NCI-H2029 (cell line): ENCODE data around the gene FOCAD.
"Not testable (repeated sequence)": the region's sequence is repeated elsewhere in the genome, so short reads cannot be mapped to it uniquely, and the experiment has no call there.

Experiments
- DNase-seq: peaks from one replicate; lab custom pipeline; 2025; lab: John Stamatoyannopoulos, UW

FOCAD gene

DNA sequence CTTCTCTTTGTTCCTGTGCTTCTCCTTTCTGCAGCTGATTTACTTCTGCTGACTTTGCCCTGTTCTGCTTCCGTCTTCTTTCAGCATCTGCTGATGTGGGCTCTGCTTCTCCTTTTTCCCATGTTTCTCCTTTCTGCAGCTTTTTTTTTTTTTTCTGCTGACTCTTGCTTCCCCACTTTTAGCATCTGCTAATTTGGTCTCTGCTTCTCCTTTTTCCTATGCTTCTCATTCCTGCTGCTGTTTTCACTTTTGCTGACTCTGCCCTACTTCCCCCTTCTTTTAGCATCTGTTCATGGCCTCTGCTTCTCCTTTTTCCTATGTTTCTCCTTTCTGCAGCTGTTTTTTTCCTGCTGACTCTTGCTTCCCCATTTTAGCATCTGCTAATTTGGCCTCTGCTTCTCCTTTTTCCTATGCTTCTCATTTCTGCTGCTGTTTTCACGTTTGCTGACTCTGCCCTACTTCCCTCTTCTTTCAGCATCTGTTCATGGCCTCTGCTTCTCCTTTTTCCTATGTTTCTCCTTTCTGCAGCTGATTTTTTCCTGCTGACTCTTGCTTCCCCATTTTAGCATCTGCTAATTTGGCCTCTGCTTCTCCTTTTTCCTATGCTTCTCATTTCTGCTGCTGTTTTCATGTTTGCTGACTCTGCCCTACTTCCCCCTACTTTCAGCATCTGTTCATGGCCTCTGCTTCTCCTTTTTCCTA is 289.3 kb downstream of the FOCAD start:
- not testable (repeated sequence) for DNase-seq

DNA sequence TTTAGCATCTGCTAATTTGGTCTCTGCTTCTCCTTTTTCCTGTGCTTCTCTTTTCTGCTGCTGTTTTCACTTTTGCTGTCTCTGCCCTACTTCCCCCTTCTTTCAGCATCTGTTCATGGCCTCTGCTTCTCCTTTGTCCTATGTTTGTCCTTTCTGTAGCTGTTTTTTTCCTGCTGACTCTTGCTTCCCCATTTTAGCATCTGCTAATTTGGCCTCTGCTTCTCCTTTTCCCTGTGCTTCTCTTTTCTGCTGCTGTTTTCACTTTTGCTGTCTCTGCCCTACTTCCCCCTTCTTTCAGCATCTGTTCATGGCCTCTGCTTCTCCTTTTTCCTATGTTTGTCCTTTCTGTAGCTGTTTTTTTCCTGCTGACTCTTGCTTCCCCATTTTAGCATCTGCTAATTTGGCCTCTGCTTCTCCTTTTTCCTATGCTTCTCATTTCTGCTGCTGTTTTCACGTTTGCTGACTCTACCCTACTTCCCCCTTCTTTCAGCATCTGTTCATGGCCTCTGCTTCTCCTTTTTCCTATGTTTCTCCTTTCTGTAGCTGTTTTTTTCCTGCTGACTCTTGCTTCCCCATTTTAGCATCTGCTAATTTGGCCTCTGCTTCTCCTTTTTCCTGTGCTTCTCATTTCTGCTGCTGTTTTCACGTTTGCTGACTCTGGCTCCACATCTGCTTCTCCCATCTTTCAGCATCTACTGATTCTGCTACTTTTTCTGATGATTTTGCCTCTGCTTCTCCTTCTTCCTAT is 290.3 kb downstream of the FOCAD start:
- DNase-seq = not testable (repeated sequence)

DNA sequence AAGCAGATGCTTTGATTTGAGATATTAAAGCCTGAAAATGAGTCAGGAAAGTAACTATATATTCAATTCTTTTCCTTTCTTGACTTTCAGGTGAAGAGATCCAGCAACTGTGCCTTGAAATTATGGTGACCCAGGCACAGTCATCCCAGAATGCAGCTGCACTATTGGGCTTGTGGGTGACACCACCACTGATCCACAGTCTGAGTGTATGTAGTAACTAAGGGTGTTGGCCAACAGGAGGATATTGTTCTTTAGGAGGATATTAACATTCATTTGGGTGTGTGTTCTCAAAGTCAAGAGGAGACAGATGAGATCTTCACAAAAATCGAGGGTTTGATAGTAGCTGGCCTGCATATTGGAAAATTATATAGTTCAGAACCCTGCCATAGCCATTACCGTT is 294.2 kb downstream of the FOCAD start:
- DNase-seq = no peak

DNA sequence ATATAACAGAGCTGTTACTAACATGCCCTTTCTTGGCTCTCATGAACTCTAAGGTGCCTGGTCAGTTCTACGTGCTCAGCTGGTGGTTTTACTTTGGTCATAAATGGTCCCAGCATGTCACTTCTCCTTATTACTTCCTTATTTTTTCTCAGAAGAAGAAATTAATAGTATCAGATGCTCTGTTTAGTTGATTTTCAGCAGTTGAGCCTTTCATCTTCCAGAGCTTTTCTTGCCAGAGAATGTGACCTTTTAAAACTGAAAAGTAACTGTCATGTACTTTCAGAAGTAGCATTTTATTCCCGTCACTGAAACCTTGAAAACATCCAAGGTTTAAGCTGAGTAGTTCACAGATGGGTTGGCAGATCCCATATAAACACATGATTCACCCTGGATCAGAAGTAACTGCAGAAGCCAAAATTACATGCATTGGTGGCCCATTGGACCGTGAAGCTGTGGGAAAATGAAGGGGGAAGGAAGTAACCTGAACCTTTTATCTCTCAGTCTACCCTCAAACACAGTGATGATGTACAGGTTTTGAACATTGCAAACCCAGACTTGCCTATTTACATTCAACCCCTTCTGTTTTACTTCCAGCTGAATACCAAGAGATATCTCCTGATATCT is 296.9 kb downstream of the FOCAD start:
- no peak for DNase-seq

DNA sequence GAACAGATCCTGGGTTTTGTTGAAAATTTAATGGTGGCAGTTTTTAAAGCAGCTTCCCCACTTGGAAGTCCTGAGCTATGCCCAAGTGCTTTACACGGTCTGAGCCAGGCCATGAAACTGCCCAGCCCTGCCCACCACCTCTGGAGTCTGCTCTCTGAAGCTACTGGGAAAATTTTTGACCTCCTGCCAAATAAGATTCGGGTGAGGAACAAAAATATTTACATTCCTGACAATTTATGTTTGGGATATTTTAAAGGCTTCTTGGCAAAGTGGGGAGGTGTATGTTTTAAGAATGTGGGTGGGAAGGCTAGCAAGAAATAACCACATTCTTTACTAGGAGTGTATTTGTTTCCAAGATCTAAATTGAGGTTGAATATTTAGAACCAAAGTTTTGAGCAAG is 297.4 kb downstream of the FOCAD start:
- no peak for DNase-seq

DNA sequence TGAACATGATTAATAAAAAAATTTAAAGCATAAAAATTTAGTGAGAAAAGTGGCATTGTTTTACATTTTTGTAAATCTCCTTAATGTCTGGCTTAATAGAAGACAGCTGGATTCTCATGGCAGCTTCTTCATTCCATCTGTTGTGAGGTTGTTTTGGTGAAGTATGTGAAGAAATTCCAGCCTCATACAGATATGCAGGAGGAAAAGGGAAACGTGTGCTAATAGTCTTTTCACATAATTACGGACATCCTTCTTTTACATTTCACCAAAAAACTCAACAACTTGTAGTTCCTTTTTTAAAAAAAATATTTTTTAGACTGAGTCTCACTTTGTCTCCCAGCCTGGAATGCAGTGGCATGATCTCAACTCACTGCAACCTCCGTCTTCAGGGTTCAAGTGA is 300.4 kb downstream of the FOCAD start:
- DNase-seq = no peak

DNA sequence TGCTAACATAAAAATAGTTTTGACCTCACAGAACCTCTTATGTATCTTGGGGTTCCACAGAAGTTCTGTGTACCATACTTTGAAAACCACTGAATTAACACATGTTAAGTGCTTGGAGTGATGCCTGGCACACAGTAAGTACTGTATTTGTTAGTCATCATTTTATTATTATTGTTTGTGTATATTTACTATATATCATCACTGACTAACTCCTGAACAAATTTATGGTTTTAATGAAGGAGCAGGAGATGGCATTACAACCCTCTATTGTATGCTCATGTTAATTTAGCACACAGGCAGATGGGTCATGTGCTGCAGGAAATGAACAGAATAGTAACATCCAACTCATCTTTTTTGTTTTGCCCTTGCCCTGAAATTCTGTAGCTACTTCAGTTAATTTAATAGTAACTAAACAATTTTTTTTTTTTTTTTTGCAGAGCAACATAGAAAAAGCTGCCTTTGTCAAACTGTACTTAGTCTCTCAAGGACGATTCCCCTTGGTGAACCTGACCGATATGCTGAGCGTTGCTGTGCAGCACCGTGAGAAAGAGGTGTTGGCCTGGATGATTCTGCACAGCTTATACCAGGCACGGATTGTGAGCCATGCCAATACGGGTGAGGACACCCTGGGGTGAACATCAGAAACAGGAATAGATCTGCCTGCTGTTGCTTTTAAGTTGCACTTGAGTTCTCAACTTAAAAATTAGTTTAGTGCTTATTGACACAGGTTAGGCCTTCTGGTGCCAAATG is 302.0 kb downstream of the FOCAD start:
- no peak for DNase-seq

DNA sequence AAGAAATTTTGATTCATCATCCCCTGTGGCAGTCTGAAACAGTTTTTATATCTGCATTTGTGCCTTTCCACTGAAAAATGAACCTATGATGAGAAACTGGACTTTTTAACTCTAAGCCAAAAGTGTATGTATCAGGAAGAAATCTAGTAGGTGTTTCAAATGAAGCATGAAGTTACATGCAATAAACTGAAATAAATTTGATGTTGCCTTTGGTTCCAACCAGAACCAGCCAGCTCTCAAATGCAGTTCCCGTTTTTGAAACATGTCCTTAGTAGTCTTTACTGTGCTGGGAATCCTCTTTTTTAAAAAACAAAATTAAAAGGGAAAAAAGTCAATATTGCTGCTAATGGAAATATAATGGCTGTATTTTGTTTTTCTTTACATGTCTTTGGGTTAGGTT is 303.5 kb downstream of the FOCAD start:
- DNase-seq = no peak

DNA sequence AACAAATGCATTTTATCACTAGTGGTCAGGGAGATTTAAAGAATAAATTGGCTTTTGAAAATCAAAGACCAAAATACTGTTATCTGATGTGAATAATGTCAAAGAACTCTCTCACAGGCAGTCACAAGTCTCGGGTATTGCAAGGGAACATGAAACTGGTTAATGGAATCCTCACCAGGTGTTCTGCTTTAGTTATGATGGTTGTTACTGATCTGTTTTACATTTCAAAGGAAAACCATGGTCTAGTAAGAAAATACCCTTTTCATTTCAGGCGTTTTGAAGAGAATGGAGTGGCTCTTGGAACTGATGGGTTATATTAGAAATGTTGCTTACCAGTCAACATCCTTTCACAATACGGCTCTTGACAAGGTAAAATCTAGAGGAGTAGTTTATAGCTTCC is 304.0 kb downstream of the FOCAD start:
- no peak for DNase-seq

DNA sequence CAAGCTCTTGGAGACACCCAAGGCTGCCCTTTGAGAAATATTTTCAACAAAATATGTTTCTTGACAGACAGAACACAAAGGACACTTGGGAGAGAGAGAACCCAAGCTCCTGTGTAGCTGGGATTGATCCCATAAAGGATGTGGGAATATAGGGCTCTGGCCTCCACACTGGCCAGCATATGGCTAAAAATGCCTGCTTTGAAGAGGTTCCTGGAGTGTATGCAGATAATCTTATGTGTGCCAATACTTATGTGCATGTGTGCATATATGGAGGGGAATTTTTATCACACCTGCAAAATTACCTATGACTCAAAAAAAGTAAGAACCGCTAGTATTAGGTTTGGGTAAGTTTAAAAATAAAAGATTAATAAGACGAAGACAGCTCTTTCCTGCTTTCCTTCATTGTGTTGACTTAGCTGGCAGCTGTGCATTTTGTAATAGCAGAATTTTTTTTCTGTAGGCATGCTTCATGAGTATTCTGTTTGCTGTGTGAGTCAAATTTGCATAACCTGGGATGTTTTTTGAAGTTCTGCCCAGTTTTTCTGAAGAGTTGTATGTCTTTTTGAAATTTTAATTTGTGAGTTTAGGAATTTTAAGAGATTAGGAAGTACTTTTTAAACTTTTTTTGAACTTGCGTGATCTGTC is 304.7 kb downstream of the FOCAD start:
- DNase-seq = no peak

DNA sequence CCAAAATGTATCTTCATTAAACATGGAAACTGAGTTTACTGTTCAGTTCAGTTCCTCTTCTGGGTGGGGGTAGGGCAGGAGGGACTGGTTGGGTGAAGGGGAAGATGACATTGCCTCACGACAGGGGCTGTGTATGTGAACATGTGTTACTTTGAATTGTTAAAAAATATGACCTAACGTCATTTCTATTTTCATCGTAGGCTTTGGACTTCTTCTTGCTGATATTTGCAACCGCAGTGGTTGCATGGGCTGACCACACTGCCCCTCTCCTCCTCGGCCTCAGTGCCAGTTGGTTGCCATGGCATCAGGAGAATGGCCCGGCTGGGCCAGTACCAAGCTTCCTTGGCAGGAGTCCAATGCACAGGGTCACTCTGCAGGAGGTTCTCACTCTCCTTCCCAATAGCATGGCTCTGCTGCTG is 305.9 kb downstream of the FOCAD start:
- DNase-seq = no peak

DNA sequence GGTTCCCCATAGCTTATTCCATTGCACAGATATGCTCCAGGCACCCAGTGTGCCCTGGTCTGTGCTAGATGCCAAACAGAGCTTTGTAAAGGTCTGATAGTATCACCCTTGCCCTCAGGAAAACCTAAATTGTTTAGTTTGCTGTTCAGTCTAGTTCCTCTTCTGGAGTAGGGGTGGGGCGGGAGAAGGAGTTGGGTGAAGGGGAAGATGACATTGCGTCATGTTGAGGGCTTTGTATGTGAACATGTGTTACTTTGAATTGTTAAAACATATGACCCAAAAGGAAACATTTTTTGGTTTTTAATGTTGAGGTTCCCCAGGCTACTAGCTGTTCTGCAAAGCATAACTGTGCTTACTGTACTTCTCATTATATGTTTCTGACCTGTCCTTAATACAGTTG is 306.8 kb downstream of the FOCAD start:
- DNase-seq = no peak

DNA sequence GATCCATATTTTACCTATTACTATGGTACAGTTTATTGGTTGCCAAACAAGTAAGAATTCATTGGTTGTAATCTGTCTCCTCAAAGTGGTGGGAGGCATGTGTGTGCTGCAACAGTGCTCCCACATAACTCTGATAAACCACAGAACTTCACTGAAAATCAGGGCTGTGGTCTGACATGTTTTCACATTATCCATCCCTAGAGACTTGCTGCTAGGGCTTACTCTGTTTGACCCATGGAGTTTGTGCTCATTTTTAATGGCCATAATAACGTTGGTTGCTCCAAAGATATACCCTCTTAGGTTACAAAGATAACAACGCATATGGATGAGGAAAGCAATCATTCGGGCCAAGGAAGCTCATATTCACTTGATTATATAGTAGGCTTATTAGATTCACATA is 310.4 kb downstream of the FOCAD start:
- DNase-seq = no peak

DNA sequence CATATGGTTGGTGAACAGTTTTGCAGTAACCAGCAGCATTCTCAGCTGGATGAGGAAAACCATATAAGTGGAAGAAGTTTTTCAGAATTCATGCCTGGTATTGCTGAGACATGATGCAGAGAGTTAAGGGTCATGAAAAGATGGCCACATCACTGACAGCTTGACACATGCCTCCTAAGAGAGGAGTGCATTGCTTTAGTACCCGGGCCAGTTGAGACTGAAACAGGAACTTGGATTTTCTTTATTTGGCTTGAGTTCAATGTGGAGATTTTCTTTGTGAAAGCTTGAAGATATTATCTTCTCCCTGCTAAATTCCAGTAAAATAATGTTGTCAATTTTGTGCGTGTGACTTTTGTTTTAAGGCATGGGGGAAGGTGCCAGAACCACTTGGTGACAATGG is 311.6 kb downstream of the FOCAD start:
- DNase-seq = no peak

DNA sequence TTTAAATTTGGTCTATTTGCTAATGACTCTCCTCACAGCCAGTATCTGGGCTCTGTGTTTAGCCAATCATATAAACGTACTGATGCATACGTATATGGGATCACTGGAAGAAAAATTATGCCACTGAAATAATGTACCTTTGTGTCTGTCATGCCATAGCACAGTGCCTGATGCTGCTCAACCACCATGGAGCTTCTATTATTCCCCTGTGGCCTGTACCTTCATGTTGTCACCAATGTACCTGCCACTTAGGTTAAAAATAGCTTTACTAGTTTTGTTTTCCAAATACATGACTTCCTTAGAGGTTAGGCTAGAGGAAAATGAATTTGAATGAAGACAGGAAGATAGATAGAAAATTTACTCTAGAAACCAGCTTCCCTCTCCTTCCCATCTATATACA is 312.8 kb downstream of the FOCAD start:
- no peak for DNase-seq

DNA sequence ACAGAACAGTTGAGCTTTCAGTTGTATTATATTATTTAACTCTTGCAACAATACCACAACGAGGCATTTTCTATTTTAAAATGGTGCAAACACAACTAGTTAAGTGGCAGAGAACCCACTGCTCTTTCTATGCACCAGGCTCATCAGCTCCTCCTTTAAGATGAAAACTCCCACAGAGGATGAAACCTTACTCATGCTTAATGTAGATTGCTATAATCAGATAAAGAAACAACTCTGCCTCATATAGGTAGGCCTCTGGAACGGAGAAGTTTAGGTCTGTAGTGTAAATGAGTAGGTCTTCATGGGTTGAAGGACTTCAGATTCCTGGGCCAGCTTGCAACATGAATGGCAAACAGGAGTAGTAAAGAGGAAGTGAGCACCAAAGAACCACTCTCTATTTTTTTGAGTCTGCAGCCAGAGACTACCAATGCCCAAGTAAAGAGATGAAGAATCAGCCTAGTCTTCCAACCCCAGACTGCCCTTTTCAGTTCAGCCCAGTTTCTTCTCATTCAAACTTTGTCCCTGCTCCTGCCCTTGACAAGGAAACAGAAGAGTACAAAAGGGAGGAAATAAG is 313.5 kb downstream of the FOCAD start:
- no peak for DNase-seq

DNA sequence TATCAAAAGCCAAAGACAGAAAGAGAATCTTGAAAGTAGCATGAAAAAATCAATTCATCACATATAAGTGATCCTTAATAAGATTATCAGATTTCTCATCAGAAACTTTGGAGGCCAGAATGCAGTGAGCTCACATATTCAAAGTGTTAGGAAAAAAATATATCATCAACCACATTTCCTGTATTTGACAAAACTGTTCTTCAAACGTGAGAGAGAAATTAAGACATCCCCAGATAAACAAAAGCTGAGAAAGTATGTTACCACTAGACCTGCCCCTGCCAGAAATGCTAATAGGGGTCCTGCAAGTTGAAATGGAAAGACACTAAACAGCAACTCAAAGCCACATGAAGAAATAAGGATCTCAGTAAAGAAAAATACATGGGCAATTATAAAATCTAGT is 317.5 kb downstream of the FOCAD start:
- DNase-seq = no peak

DNA sequence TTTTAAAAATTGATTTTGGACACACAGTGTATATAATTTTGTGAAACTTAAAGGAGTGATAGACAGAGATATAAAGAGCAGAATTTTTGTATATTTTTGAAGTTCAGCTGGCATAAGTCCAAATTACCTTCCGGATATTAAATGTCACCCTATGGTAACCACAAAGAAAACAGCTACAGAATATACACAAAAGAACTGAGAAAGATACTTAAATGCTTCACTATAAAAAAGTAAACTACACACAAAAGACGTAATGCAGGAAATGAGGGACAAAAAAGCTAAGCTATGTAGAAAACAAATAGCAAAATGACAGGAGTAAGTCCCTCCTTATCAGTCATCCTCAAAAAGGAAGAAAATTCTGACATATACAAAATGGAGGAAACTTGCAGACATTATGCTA is 318.0 kb downstream of the FOCAD start:
- no peak for DNase-seq

DNA sequence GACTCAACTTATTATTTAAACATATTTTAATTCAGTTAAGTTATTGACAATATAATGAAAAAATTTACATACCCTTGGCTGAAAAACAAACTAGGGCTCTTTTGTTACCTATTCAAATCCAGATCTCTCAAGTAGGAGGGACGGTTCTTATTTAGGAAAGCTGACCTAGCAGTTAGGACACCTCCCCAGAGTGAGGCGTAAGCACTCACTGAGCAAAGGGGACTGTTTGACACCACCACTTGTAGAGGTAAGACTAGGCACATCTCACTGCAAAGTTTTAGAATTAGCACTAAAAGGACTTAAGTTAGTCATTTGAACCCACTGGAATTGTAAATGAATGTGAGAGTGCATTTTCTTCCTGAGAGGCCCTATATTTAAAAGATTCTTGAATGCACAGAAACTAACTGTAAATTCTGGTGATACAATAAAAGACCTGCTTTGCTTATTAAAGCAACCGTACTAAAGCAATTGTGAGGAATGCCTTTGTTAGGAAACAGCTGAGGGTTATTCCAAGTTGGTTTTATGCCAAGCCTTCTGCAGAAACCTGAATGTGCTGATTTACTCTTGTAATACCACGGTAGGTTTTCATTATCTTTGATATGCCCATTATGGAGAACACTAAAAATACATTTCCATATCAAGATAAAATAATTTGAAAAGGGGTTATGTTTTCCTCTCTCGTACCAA is 331.2 kb downstream of the FOCAD start:
- DNase-seq = no peak

DNA sequence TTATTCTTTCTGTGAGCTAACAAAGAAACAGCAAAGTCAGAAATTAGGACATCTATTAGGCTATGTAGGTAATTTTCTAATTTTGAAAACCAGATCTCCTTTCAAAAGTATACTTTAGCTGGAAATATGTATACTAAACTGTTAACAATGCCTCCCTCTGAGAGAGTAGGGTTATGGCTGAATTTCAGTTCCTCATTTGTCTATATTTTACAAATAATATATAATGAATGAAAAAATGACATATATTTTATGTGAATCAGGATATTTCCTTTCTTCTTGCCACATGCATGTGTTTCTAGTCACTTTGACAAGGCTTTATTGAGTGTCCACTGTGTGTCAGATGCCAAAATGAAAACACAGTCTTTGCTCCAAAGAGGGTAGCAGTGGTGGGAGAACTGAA is 331.9 kb downstream of the FOCAD start:
- no peak for DNase-seq
